Brain microvascular endothelial cell (primary cell): ENCODE data around the gene ADAM23.

Experiments used
- DNase-seq: peaks from one replicate; pipeline ENCODE4 v3.0.0-alpha.2; 2020
- H3K27ac ChIP-seq: fragments of 250-450 bp; sonication (Bioruptor Pico); 2 replicates; pipeline ENCODE4 v1.5.1; 2020; ENCODE audit warnings: mild to moderate bottlenecking, moderate library complexity
- H3K27me3 ChIP-seq: fragments of 250-450 bp; sonication (Bioruptor Pico); replicated peaks from 2 replicates; pipeline ENCODE4 v1.5.1; 2020; ENCODE audit warnings: mild to moderate bottlenecking
- H3K36me3 ChIP-seq: fragments of 250-450 bp; sonication (Bioruptor Pico); replicated peaks from 2 replicates; pipeline ENCODE4 v1.5.1; 2020; ENCODE audit warnings: mild to moderate bottlenecking
- H3K4me3 ChIP-seq: 2 replicates; pipeline ENCODE4 v1.5.1; 2011; ENCODE audit warnings: low read depth, mild to moderate bottlenecking, control low read depth, low read length, moderate library complexity
- in situ Hi-C: cut with HindIII; loops from 2 replicates; pipeline ENCODE4 v1.10.0; 2017; ENCODE audit warnings: low sequenced_read_pairs, low pct_ligation_motif_present
- TF ChIP-seq, protein P1 (sequence below): IDR thresholded peaks from 2 replicates; pipeline ENCODE4 v1.5.1; 2011; ENCODE audit warnings: low read depth, mild to moderate bottlenecking, moderate library complexity, low read length, control low read depth, inconsistent platforms; ENCODE audit errors: missing control alignments

ADAM23 gene

DNA sequence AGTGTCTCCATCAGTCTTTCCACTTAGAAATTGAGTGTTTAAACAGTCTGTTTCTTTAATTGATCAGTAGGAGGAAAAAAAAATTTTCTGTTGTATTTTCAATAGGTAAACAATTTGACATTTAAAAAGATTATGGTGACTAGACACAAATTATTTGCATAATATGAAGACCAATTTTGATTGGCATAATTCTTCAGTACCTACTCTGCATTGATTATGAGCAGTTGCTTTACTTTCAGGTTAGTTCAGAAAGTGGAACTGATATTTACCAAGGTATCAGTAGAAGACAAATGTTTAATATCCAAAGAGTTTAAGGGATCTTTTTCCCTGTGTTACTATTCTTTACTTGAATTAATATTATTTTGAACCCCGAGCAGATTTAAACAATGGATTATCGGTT lies 2.6 kb downstream of the ADAM23 start:
- no peaks in the 10 kb centered on the region for H3K36me3 ChIP-seq
- in situ Hi-C loops: no loop called here
- no peak overlapping the region for H3K4me3 ChIP-seq
- H3K27ac ChIP-seq: no peak overlapping the region
- peaks cover 9% of the 10 kb centered on the region for H3K27me3 ChIP-seq
- DNase-seq: no peak
- TF ChIP-seq, protein P1, sequence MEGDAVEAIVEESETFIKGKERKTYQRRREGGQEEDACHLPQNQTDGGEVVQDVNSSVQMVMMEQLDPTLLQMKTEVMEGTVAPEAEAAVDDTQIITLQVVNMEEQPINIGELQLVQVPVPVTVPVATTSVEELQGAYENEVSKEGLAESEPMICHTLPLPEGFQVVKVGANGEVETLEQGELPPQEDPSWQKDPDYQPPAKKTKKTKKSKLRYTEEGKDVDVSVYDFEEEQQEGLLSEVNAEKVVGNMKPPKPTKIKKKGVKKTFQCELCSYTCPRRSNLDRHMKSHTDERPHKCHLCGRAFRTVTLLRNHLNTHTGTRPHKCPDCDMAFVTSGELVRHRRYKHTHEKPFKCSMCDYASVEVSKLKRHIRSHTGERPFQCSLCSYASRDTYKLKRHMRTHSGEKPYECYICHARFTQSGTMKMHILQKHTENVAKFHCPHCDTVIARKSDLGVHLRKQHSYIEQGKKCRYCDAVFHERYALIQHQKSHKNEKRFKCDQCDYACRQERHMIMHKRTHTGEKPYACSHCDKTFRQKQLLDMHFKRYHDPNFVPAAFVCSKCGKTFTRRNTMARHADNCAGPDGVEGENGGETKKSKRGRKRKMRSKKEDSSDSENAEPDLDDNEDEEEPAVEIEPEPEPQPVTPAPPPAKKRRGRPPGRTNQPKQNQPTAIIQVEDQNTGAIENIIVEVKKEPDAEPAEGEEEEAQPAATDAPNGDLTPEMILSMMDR: no peak

DNA sequence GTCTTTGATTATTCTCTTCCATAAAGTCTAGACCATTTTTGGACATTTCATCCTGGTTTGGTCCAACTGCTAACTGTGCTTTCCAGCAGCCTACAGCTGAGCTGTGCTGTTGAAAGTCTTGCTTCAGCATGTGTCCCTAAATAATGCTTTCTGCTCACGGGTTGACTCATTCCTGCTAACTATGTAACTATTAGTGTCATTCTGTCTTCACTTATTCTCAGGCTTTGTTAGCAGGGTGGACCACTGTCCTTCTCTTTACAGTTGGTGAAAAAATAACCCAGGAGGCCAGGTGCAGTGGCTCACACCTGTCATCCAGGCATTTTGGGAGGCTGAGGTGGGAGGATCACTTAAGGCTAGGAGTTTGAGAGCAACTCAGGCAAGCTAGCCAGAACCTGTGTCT lies 8.9 kb downstream of the ADAM23 start:
- no peak overlapping the region for H3K4me3 ChIP-seq
- DNase-seq: no peak
- in situ Hi-C loops: no loop called here
- no peaks in the 10 kb centered on the region for H3K36me3 ChIP-seq
- TF ChIP-seq, protein P1: no peak
- no peak overlapping the region for H3K27ac ChIP-seq
- H3K27me3 ChIP-seq: no peaks in the 10 kb centered on the region

DNA sequence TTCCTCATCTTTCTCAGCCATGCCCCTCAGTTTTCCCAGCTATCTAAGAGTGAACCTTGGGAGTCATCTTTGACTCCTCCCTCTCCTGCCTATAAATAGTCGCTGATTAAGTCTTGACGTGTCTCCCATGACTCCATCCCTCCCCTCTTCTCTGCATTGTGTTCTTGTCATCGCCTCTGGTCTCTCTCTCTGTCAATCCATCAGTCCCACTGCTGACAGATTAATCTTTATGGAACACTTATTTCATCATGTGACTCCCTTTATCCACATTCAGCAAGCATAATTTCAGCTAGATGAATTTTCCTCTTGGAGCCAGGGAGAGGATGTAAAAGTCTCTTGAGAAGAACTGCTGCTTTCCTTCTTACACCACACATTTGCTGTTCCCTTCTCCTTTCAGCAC lies 9.4 kb downstream of the ADAM23 start:
- Histone ChIP-seq H3K36me3 (no peaks in the 10 kb centered on the region), H3K4me3 (no peak overlapping the region), H3K27me3 (no peaks in the 10 kb centered on the region), H3K27ac (no peak overlapping the region)
- in situ Hi-C loops: no loop called here
- peak; percentile 45 for DNase-seq
- TF ChIP-seq, protein P1: no peak

DNA sequence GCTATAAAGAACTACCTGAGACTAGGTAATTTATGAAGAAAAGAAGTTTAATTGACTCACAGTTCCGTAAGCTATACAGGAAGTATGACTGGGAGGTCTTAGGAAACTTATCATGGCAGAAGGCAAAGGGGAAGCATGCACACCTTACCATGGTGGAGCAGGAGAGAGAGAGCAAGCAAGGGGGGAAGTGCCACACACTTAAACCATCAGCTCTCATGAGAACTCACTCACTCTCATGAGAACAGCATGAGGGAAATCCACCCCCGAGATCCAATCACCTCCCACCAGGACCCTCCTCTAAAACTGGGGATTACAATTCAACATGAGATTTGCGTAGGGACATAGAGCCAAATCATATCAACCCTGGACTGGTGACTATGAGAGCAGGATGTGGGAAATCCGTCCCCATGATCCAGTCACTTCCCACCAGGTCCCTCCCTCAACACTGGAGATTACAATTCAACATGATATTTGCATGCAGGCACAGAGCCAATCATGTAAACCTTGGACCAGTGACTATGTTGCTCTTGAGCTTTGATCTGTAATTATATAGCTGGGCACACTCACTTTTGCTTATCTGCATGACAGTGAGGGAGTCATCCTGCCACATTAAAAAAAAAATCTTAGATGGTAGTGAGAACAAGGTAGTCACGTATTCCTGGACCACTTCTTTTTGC lies 12.9 kb downstream of the ADAM23 start:
- H3K36me3 ChIP-seq: no peaks in the 10 kb centered on the region
- TF ChIP-seq, protein P1: no peak
- DNase-seq: no peak
- in situ Hi-C loops: no loop called here
- no peak overlapping the region for H3K4me3 ChIP-seq
- no peak overlapping the region for H3K27ac ChIP-seq
- H3K27me3 ChIP-seq: no peaks in the 10 kb centered on the region

DNA sequence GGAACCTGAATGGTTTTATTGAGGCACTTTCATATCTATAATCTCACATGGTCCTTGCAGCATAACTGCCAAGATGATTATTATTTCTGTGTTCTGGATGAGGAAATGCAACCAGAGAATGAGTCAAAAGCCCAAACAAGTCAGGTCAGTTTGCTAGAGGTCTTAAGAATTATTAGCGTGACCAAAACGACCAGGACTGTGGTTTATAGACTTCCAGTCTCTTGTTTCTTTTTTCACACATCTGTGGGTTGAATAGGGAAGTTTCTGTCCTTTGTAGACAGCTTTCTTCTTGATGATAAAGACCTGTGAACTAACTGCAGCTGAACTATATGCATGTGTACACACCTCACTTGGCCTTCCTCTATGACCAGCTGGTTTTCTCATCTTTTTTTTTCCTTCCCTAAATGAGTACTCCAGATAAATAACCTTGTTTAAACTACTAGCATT lies 13.9 kb downstream of the ADAM23 start:
- no peak for DNase-seq
- H3K4me3 ChIP-seq: no peak overlapping the region
- in situ Hi-C loops: no loop called here
- no peak overlapping the region for H3K27ac ChIP-seq
- no peaks in the 10 kb centered on the region for H3K36me3 ChIP-seq
- TF ChIP-seq, protein P1: no peak
- no peaks in the 10 kb centered on the region for H3K27me3 ChIP-seq
